ENCODE results near the gene MAP3K8. TPM values are rescaled to one million over a fixed set of nuclear protein-coding genes. Genes with fewer than 3 reads are reported as not detected.

Gene MAP3K8
- total and polyA plus RNA-seq, 7 experiments from 2014 or later = 0.28 to 102 (median 16.4) TPM; not detected in 1

GRCh38 chr10:30403494-30403893, 30.5 kb upstream of the MAP3K8 start:
- intact Hi-C loops (cut with micrococcal nuclease) = no loop called here
- no peak overlapping the region for H3K4me3 ChIP-seq (ENCODE audit: low read length)
- ChIA-PET POLR2A (no interaction called here), CTCF (no interaction called here)
- no peaks in the 10 kb centered on the region for H3K27me3 ChIP-seq (ENCODE audit: control insufficient read depth in 2 of 2, insufficient read depth in 2 of 2, low read length in 2 of 2)
- H3K27ac Mint-ChIP-seq = no peak overlapping the region
- no peaks in the 10 kb centered on the region for H3K36me3 ChIP-seq (ENCODE audit: control insufficient read depth in 2 of 3, insufficient read depth in 3 of 3, low read length in 3 of 3)
- H3K9me3 Mint-ChIP-seq = peaks cover 0 to 16% (median 3%) of the 10 kb centered on the region in 11 donors
- no peak overlapping the region for H3K4me3 Mint-ChIP-seq
- no peaks in the 10 kb centered on the region for H3K9me3 ChIP-seq (ENCODE audit: control insufficient read depth in 2 of 3, low read length in 3 of 3)
- H3K27ac ChIP-seq (ENCODE audit: low read depth, low read length) = no peak overlapping the region
- H3K27me3 Mint-ChIP-seq = peaks cover 0 to 9% (median 0%) of the 10 kb centered on the region in 5 donors
- DNase-seq = no peak
- H3K36me3 Mint-ChIP-seq = peaks cover 0 to 4% (median 0%) of the 10 kb centered on the region in 5 donors
- H3K4me1 Mint-ChIP-seq = peaks cover 2 to 25% (median 7%) of the 10 kb centered on the region in 7 donors
- ATAC-seq = no peak
- peaks cover 2 to 9% of the 10 kb centered on the region in 2 donors for H3K4me1 ChIP-seq (ENCODE audit: control insufficient read depth in 2 of 2, insufficient read depth in 2 of 2, low read length in 2 of 2)

GRCh38 chr10:30404540-30404939, 29.4 kb upstream of the MAP3K8 start:
- ChIA-PET POLR2A (interaction anchor here (0.6 kb wide), 1 partner anchor 620 kb away, joined by 3 read pairs; no protein-coding TSS in a partner anchor), CTCF (interaction anchor here (0.7 to 1.3 kb wide), 2 partner anchors 8 to 132 kb away, joined by 3 to 4 read pairs; no protein-coding TSS in a partner anchor)
- DNase-seq = no peak
- Mint-ChIP-seq H3K4me1 (peaks cover 0 to 16% (median 0%) of the 10 kb centered on the region in 7 donors), H3K27ac (no peak overlapping the region), H3K27me3 (peaks cover 0 to 9% (median 0%) of the 10 kb centered on the region in 5 donors), H3K9me3 (peaks cover 0 to 16% (median 3%) of the 10 kb centered on the region in 11 donors), H3K4me3 (no peak overlapping the region), H3K36me3 (peaks cover 0 to 4% (median 0%) of the 10 kb centered on the region in 5 donors)
- H3K4me1 ChIP-seq (ENCODE audit: control insufficient read depth in 2 of 2, insufficient read depth in 2 of 2, low read length in 2 of 2) = no peaks in the 10 kb centered on the region
- H3K36me3 ChIP-seq (ENCODE audit: control insufficient read depth in 2 of 3, insufficient read depth in 3 of 3, low read length in 3 of 3) = no peaks in the 10 kb centered on the region
- intact Hi-C loops (cut with micrococcal nuclease) = no loop called here
- no peaks in the 10 kb centered on the region for H3K9me3 ChIP-seq (ENCODE audit: control insufficient read depth in 2 of 3, low read length in 3 of 3)
- no peak overlapping the region for H3K27ac ChIP-seq (ENCODE audit: low read depth, low read length)
- H3K27me3 ChIP-seq (ENCODE audit: control insufficient read depth in 2 of 2, insufficient read depth in 2 of 2, low read length in 2 of 2) = no peaks in the 10 kb centered on the region
- ATAC-seq = no peak
- H3K4me3 ChIP-seq (ENCODE audit: low read length) = no peak overlapping the region

- no peaks in the 10 kb centered on the region for H3K36me3 Mint-ChIP-seq
- H3K4me1 ChIP-seq (ENCODE audit: control insufficient read depth in 2 of 2, insufficient read depth in 2 of 2, low read length in 2 of 2) = peaks cover 0 to 4% of the 10 kb centered on the region in 2 donors
- H3K36me3 ChIP-seq (ENCODE audit: control insufficient read depth in 2 of 3, insufficient read depth in 3 of 3, low read length in 3 of 3) = no peaks in the 10 kb centered on the region
- H3K27ac ChIP-seq (ENCODE audit: low read depth, low read length) = no peak overlapping the region
- no peak for DNase-seq
- H3K4me1 Mint-ChIP-seq = peaks cover 0 to 14% (median 0%) of the 10 kb centered on the region in 7 donors
- intact Hi-C loops (cut with micrococcal nuclease) = loop anchor here in 1 of 2 donors (10.0 kb wide), 1 partner anchor 54 kb away; no protein-coding TSS in a partner anchor
- POLR2A ChIA-PET = interaction anchor here (0.8 kb wide), 1 partner anchor 122 kb away, joined by 3 read pairs; no protein-coding TSS in a partner anchor
- no peak overlapping the region for H3K27ac Mint-ChIP-seq
- no peaks in the 10 kb centered on the region for H3K27me3 ChIP-seq (ENCODE audit: control insufficient read depth in 2 of 2, insufficient read depth in 2 of 2, low read length in 2 of 2)
- no peak overlapping the region for H3K4me3 ChIP-seq (ENCODE audit: low read length)
- peaks cover 0 to 8% (median 0%) of the 10 kb centered on the region in 5 donors for H3K27me3 Mint-ChIP-seq
- H3K9me3 ChIP-seq (ENCODE audit: control insufficient read depth in 2 of 3, low read length in 3 of 3) = no peaks in the 10 kb centered on the region
- CTCF ChIA-PET = interaction anchor here (0.6 to 2.2 kb wide), 4 partner anchors 22 to 179 kb away, joined by 4 to 7 read pairs (median 6); no protein-coding TSS in a partner anchor
- no peak for ATAC-seq
- H3K9me3 Mint-ChIP-seq = no peaks in the 10 kb centered on the region
- H3K4me3 Mint-ChIP-seq = no peak overlapping the region
Measured at GRCh38 chr10:30411263-30411662, 22.7 kb upstream of the MAP3K8 start.

GRCh38 chr10:30412901-30413300, 21.1 kb upstream of the MAP3K8 start:
- Histone ChIP-seq H3K27me3 (ENCODE audit: control insufficient read depth in 2 of 2, insufficient read depth in 2 of 2, low read length in 2 of 2) (no peaks in the 10 kb centered on the region), H3K36me3 (ENCODE audit: control insufficient read depth in 2 of 3, insufficient read depth in 3 of 3, low read length in 3 of 3) (no peaks in the 10 kb centered on the region), H3K4me3 (ENCODE audit: low read length) (no peak overlapping the region), H3K4me1 (ENCODE audit: control insufficient read depth in 2 of 2, insufficient read depth in 2 of 2, low read length in 2 of 2) (peaks cover 0 to 4% of the 10 kb centered on the region in 2 donors), H3K9me3 (ENCODE audit: control insufficient read depth in 2 of 3, low read length in 3 of 3) (no peaks in the 10 kb centered on the region), H3K27ac (ENCODE audit: low read depth, low read length) (no peak overlapping the region)
- Mint-ChIP-seq H3K36me3 (no peaks in the 10 kb centered on the region), H3K9me3 (no peaks in the 10 kb centered on the region), H3K27me3 (peaks cover 0 to 5% (median 0%) of the 10 kb centered on the region in 5 donors), H3K4me3 (no peak overlapping the region), H3K27ac (no peak overlapping the region), H3K4me1 (peaks cover 0 to 20% (median 3%) of the 10 kb centered on the region in 7 donors)
- ChIA-PET POLR2A (no interaction called here), CTCF (interaction anchor here (0.6 to 2.2 kb wide), 7 partner anchors 8 to 1624 kb away, joined by 3 to 13 read pairs (median 4); no protein-coding TSS in a partner anchor)
- ATAC-seq (no peak), DNase-seq (no peak)
- intact Hi-C loops (cut with micrococcal nuclease) = loop anchor here in 1 of 2 donors (10.0 kb wide), 1 partner anchor 52 kb away; no protein-coding TSS in a partner anchor

- no peak overlapping the region for H3K4me3 ChIP-seq (ENCODE audit: low read length)
- ChIA-PET CTCF (interaction anchor here (0.7 to 1.7 kb wide), 7 partner anchors 22 to 403 kb away, joined by 5 to 13 read pairs (median 6); no protein-coding TSS in a partner anchor), POLR2A (interaction anchor here (1.0 kb wide), 1 partner anchor 115 kb away, joined by 6 read pairs; no protein-coding TSS in a partner anchor)
- DNase-seq = peak in 4 of 9 donors; percentile 26 to 52 (median 33)
- no peaks in the 10 kb centered on the region for H3K36me3 ChIP-seq (ENCODE audit: control insufficient read depth in 2 of 3, insufficient read depth in 3 of 3, low read length in 3 of 3)
- Mint-ChIP-seq H3K4me1 (peaks cover 8 to 31% (median 14%) of the 10 kb centered on the region in 7 donors), H3K4me3 (no peak overlapping the region), H3K9me3 (no peaks in the 10 kb centered on the region), H3K27ac (peak overlapping the region in 1 of 9 donors; percentile 38), H3K36me3 (no peaks in the 10 kb centered on the region), H3K27me3 (peaks cover 0 to 3% (median 0%) of the 10 kb centered on the region in 5 donors)
- intact Hi-C loops (cut with micrococcal nuclease) = loop anchor here (1.0 to 10.0 kb wide), 7 partner anchors 19 to 177 kb away; partner anchors contain the start of gene MAP3K8 (in 1 of the 2)
- no peaks in the 10 kb centered on the region for H3K27me3 ChIP-seq (ENCODE audit: control insufficient read depth in 2 of 2, insufficient read depth in 2 of 2, low read length in 2 of 2)
- H3K4me1 ChIP-seq (ENCODE audit: control insufficient read depth in 2 of 2, insufficient read depth in 2 of 2, low read length in 2 of 2) = peaks cover 9 to 12% of the 10 kb centered on the region in 2 donors
- peak; percentile 81 for ATAC-seq
- H3K9me3 ChIP-seq (ENCODE audit: control insufficient read depth in 2 of 3, low read length in 3 of 3) = no peaks in the 10 kb centered on the region
- H3K27ac ChIP-seq (ENCODE audit: low read depth, low read length) = no peak overlapping the region
Measured at GRCh38 chr10:30413996-30414576, 19.9 kb upstream of the MAP3K8 start.

GRCh38 chr10:30415593-30415992, 18.4 kb upstream of the MAP3K8 start:
- CTCF ChIA-PET = interaction anchor here (0.5 to 2.1 kb wide), 7 partner anchors 22 to 918 kb away, joined by 3 to 8 read pairs (median 6); no protein-coding TSS in a partner anchor
- POLR2A ChIA-PET = interaction anchor here (0.8 to 1.4 kb wide), 3 partner anchors 109 to 114 kb away, joined by 3 to 5 read pairs (median 4); no protein-coding TSS in a partner anchor

More at GRCh38 chr10:30415593-30415992, 18.4 kb upstream of the MAP3K8 start:
- Mint-ChIP-seq H3K36me3 (no peaks in the 10 kb centered on the region), H3K27ac (no peak overlapping the region), H3K4me3 (no peak overlapping the region), H3K4me1 (peaks cover 14 to 42% (median 22%) of the 10 kb centered on the region in 7 donors), H3K27me3 (peaks cover 0 to 3% (median 0%) of the 10 kb centered on the region in 5 donors), H3K9me3 (no peaks in the 10 kb centered on the region)
- H3K27ac ChIP-seq (ENCODE audit: low read depth, low read length) = no peak overlapping the region
- ATAC-seq (no peak), DNase-seq (no peak)
- H3K36me3 ChIP-seq (ENCODE audit: control insufficient read depth in 2 of 3, insufficient read depth in 3 of 3, low read length in 3 of 3) = no peaks in the 10 kb centered on the region
- no peaks in the 10 kb centered on the region for H3K27me3 ChIP-seq (ENCODE audit: control insufficient read depth in 2 of 2, insufficient read depth in 2 of 2, low read length in 2 of 2)
- intact Hi-C loops (cut with micrococcal nuclease) = loop anchor here in 1 of 2 donors (10.0 kb wide), 1 partner anchor 49 kb away; no protein-coding TSS in a partner anchor
- no peaks in the 10 kb centered on the region for H3K9me3 ChIP-seq (ENCODE audit: control insufficient read depth in 2 of 3, low read length in 3 of 3)
- H3K4me1 ChIP-seq (ENCODE audit: control insufficient read depth in 2 of 2, insufficient read depth in 2 of 2, low read length in 2 of 2) = peaks cover 9 to 12% of the 10 kb centered on the region in 2 donors
- H3K4me3 ChIP-seq (ENCODE audit: low read length) = no peak overlapping the region
